H1 (cell line): ENCODE measurements around the gene NDUFA6. TPM values are rescaled to one million over a fixed set of nuclear protein-coding genes. Genes with fewer than 3 reads are reported as not detected.
"Not testable (repeated sequence)": the region's sequence is repeated elsewhere in the genome, so short reads cannot be mapped to it uniquely, and the experiment has no call there.

Experiments used
- CTCF ChIA-PET: fragments of 300-600 bp; sonication (Branson Sonifier 250); formaldehyde crosslinking; loops from one replicate; lab custom pipeline; 2021; ENCODE audit not compliant: partially characterized antibody; lab: Charles Lee
- POLR2A ChIA-PET: fragments of 300-600 bp; sonication (Branson Sonifier 250); formaldehyde crosslinking; loops from one replicate; lab custom pipeline; 2021; ENCODE audit warnings: inconsistent platforms; ENCODE audit not compliant: partially characterized antibody; lab: Charles Lee
- DNase-seq, 2 experiments: peaks; one replicate each; pipeline versions ENCODE4 v3.0.0 to v3.0.0-alpha.2; 2010 to 2022; ENCODE audit warnings: low spot score in 2 of 2, low read depth in 1 of 2, mixed read lengths in 1 of 2
- FAIRE-seq: peaks from 2 replicates; lab custom pipeline; 2011; peaks lifted over from hg19 to GRCh38; lab: Jason Lieb, UNC
- H2AFZ ChIP-seq: 2 replicates; pipeline ENCODE4 v1.8.1; 2012; ENCODE audit warnings: low read length, inconsistent platforms
- H2AK5ac ChIP-seq: 2 replicates; pipeline ENCODE4 v1.6.1; 2013; ENCODE audit warnings: low read depth, low read length
- H2BK120ac ChIP-seq: replicated peaks from 2 replicates; pipeline ENCODE3; 2013; ENCODE audit warnings: low read depth, low read length, inconsistent platforms
- H2BK12ac ChIP-seq: 2 replicates; pipeline ENCODE4 v1.6.1; 2013; ENCODE audit warnings: low read depth, low read length
- H2BK15ac ChIP-seq: 2 replicates; pipeline ENCODE4 v1.6.1; 2013; ENCODE audit warnings: low read length
- H2BK20ac ChIP-seq: 2 replicates; pipeline ENCODE4 v1.6.1; 2013; ENCODE audit warnings: low read length
- H2BK5ac ChIP-seq: 2 replicates; pipeline ENCODE4 v1.6.1; 2013; ENCODE audit warnings: low read depth, low read length
- H3K14ac ChIP-seq: 2 replicates; pipeline ENCODE4 v1.6.1; 2013; ENCODE audit warnings: inconsistent platforms; ENCODE audit not compliant: insufficient read length
- H3K18ac ChIP-seq: 2 replicates; pipeline ENCODE4 v1.6.1; 2013; ENCODE audit warnings: low read length; ENCODE audit errors: extremely low read depth
- H3K23ac ChIP-seq: 2 replicates; pipeline ENCODE4 v1.6.1; 2013; ENCODE audit warnings: inconsistent platforms; ENCODE audit not compliant: insufficient read length
- H3K23me2 ChIP-seq: 2 replicates; pipeline ENCODE4 v1.6.1; 2013; ENCODE audit warnings: low read depth, low read length
- H3K27ac ChIP-seq: 2 replicates; pipeline ENCODE4 v1.6.1; 2011; ENCODE audit warnings: low read depth, low read length, inconsistent platforms
- H3K27me3 ChIP-seq, 4 experiments: replicated peaks in 1 of 4; 1 replicate in 1 of 4; 2 replicates in 3 of 4; pipeline versions ENCODE4 v1.6.1 to v1.8.1; 2011 to 2013; ENCODE audit warnings: low read length in 3 of 4, mild to moderate bottlenecking in 3 of 4, inconsistent platforms in 2 of 4, mixed read lengths in 2 of 4, moderate library complexity in 1 of 4; ENCODE audit not compliant: control insufficient read depth in 3 of 4, insufficient read depth in 3 of 4; ENCODE audit errors: extremely low read depth in 1 of 4
- H3K36me3 ChIP-seq, 4 experiments: 2 replicates each; pipeline versions ENCODE4 v1.6.1 to v1.8.1; 2011 to 2013; ENCODE audit warnings: mild to moderate bottlenecking in 4 of 4, low read length in 3 of 4, moderate library complexity in 2 of 4, control low read depth in 1 of 4, inconsistent platforms in 1 of 4; ENCODE audit not compliant: insufficient read depth in 4 of 4, control insufficient read depth in 2 of 4
- H3K4ac ChIP-seq: replicated peaks from 2 replicates; pipeline ENCODE3; 2013; ENCODE audit warnings: low read length, low read depth, mixed read lengths, inconsistent platforms; ENCODE audit not compliant: insufficient read length
- H3K4me1 ChIP-seq, 4 experiments: replicated peaks in 1 of 4; 1 replicate in 1 of 4; 2 replicates in 3 of 4; pipeline versions ENCODE4 v1.6.1 to v1.8.1; 2011 to 2013; ENCODE audit warnings: low read length in 3 of 4, inconsistent platforms in 2 of 4, mixed read lengths in 1 of 4; ENCODE audit not compliant: insufficient read depth in 4 of 4, control insufficient read depth in 3 of 4
- H3K4me2 ChIP-seq, 2 experiments: 2 replicates each; pipeline versions ENCODE4 v1.6.1 to v1.8.1; 2011 to 2013; ENCODE audit warnings: low read depth in 2 of 2, low read length in 2 of 2, control low read depth in 1 of 2, inconsistent platforms in 1 of 2, mild to moderate bottlenecking in 1 of 2; ENCODE audit not compliant: insufficient read depth in 1 of 2
- H3K4me3 ChIP-seq, 4 experiments: fragments of 200-600, 300-600 bp in 1 of 4; sonication (generic), shearing (Covaris generic), sonication (Bioruptor Twin) in 1 of 4; 2 replicates each; pipeline versions ENCODE4 v1.5.1 to v1.8.1; 2011 to 2016; ENCODE audit warnings: low read length in 4 of 4, low read depth in 3 of 4, control low read depth in 2 of 4, inconsistent platforms in 2 of 4, mild to moderate bottlenecking in 2 of 4, mixed read lengths in 1 of 4, moderate library complexity in 1 of 4; ENCODE audit not compliant: insufficient read depth in 2 of 4; ENCODE audit errors: extremely low read depth in 1 of 4
- H3K56ac ChIP-seq: replicated peaks from 2 replicates; pipeline ENCODE3; 2013; ENCODE audit warnings: low read depth, mild to moderate bottlenecking, mixed read lengths, low read length, inconsistent platforms; ENCODE audit not compliant: insufficient read length
- H3K79me1 ChIP-seq: 2 replicates; pipeline ENCODE4 v1.6.1; 2013; ENCODE audit warnings: low read depth, low read length, control low read depth
- H3K79me2 ChIP-seq, 2 experiments: 2 replicates each; pipeline versions ENCODE4 v1.6.1 to v1.8.1; 2012 to 2013; ENCODE audit warnings: low read length in 2 of 2, mild to moderate bottlenecking in 2 of 2, inconsistent platforms in 1 of 2; ENCODE audit not compliant: insufficient read depth in 2 of 2, control insufficient read depth in 1 of 2
- H3K9ac ChIP-seq, 4 experiments: replicated peaks in 1 of 4; 1 replicate in 1 of 4; 2 replicates in 3 of 4; pipeline versions ENCODE4 v1.6.1 to v1.8.1; 2011 to 2013; ENCODE audit warnings: low read depth in 3 of 4, low read length in 3 of 4, control low read depth in 2 of 4, mild to moderate bottlenecking in 2 of 4, moderate library complexity in 2 of 4, inconsistent platforms in 1 of 4; ENCODE audit errors: extremely low read depth in 1 of 4
- H3K9me3 ChIP-seq, 2 experiments: 2 replicates each; pipeline versions ENCODE4 v1.6.1 to v1.8.1; 2012 to 2013; ENCODE audit warnings: mild to moderate bottlenecking in 2 of 2, moderate library complexity in 2 of 2, control low read depth in 1 of 2, inconsistent platforms in 1 of 2, low read depth in 1 of 2, low read length in 1 of 2, mixed read lengths in 1 of 2; ENCODE audit not compliant: insufficient read depth in 2 of 2
- H4K20me1 ChIP-seq, 2 experiments: replicated peaks in 1 of 2; 2 replicates each; pipeline versions ENCODE3 to v1.8.1; 2011 to 2013; ENCODE audit warnings: inconsistent platforms in 2 of 2, low read length in 2 of 2, mild to moderate bottlenecking in 1 of 2; ENCODE audit not compliant: insufficient read depth in 2 of 2, control insufficient read depth in 1 of 2
- H4K5ac ChIP-seq: 2 replicates; pipeline ENCODE4 v1.6.1; 2013; ENCODE audit warnings: low read length, low read depth, mixed read lengths, inconsistent platforms; ENCODE audit not compliant: insufficient read length
- H4K8ac ChIP-seq: 2 replicates; pipeline ENCODE4 v1.8.0; 2013; ENCODE audit warnings: mild to moderate bottlenecking, moderate library complexity, low read length, inconsistent platforms; ENCODE audit not compliant: insufficient read depth; ENCODE audit errors: extremely low read depth
- H4K91ac ChIP-seq: replicated peaks from 2 replicates; pipeline ENCODE3; 2013; ENCODE audit warnings: low read length, mixed read lengths, inconsistent platforms; ENCODE audit not compliant: insufficient read length
- WGBS, 2 experiments: shearing (Covaris generic) in 1 of 2; methylation state at CpG; one replicate each; pipeline versions ENCODE4 v1.1.6 to v1.1.7; 2013 to 2015; ENCODE audit warnings: low lambda C conversion rate in 2 of 2, mixed read lengths in 2 of 2, inconsistent platforms in 1 of 2, low coverage in 1 of 2, missing lambda C conversion rate in 1 of 2; ENCODE audit not compliant: insufficient replicate concordance in 2 of 2, insufficient coverage in 1 of 2, insufficient read length in 1 of 2; ENCODE audit errors: extremely low coverage in 1 of 2, missing lambda C conversion rate in 1 of 2; 5-methylcytosine and 5-hydroxymethylcytosine counted together
- polyA plus RNA-seq, 7 experiments: library from polyadenylated mRNA; depleted of rRNA in 3 of 7; stranded (reverse) in 5 of 7; unstranded in 2 of 7; fragments of >200 nt in 5 of 7; fragments of 200-250 nt in 2 of 7; gene quantifications; 1 replicate in 5 of 7; 2 replicates in 1 of 7; 4 replicates in 1 of 7; pipeline versions ENCODE4 v1.2.1 to v1.2.3, GENCODE V29; 2011 to 2013; ENCODE audit warnings: missing spikeins in 2 of 7, mixed read lengths in 2 of 7
- total RNA-seq: library from RNA; stranded (reverse); fragmentation: NEBNext Ultra II Directional; extraction: Animal tissue kit (Norgen Biotek cat#: 25700); gene quantifications from 2 replicates; pipeline ENCODE4 v1.2.1, GENCODE V29; 2021

The NDUFA6 gene
- total and polyA plus RNA-seq, 2 of the 8 experiments (the other 6 are each of a cell fraction or from before 2014, with no cell fraction given): 76.2 to 105 TPM

DNA sequence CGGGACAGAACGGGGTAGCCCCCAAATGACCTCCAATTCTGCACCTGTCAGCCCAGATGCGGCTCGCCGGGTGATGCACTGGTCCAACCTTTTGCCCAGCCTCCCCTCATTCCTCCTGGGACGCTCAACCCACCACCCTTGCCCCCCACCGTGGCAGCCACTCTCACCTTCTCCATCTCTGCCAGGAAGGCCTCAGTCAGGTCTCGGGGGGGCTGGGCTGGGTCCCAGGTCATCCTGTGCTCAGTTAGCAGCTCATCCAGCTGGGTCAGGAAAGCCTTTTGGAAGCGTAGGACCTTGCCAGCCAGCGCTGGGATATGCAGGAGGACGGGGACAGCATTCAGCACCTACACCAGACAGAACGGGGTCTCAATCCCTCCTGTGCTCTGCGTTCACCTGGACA, 37.4 kb upstream of the NDUFA6 start:
- H3K18ac ChIP-seq, H2BK12ac ChIP-seq, H3K9me3 ChIP-seq, H3K4me3 ChIP-seq, H2BK15ac ChIP-seq, H3K79me2 ChIP-seq, H2BK20ac ChIP-seq, H2AK5ac ChIP-seq, DNase-seq, H3K56ac ChIP-seq, H3K4ac ChIP-seq, POLR2A ChIA-PET, H4K8ac ChIP-seq, H3K4me1 ChIP-seq, H2AFZ ChIP-seq, H4K20me1 ChIP-seq, FAIRE-seq, H3K14ac ChIP-seq, H3K23me2 ChIP-seq, H3K36me3 ChIP-seq, H3K27me3 ChIP-seq, H4K5ac ChIP-seq, CTCF ChIA-PET, H2BK120ac ChIP-seq, H3K27ac ChIP-seq, H3K23ac ChIP-seq, H4K91ac ChIP-seq, H3K9ac ChIP-seq, H2BK5ac ChIP-seq, H3K4me2 ChIP-seq, H3K79me1 ChIP-seq: not testable (repeated sequence)
- WGBS, 2 experiments: 80% methylated on average over 3 of the region's 13 CpGs; no CpG with 5 or more reads in 1 of the 2 experiments
